A673 (cell line): ENCODE measurements around the gene DNAH14. TPM values are rescaled to one million over a fixed set of nuclear protein-coding genes. Genes with fewer than 3 reads are reported as not detected.
"Not testable (repeated sequence)": the region's sequence is repeated elsewhere in the genome, so short reads cannot be mapped to it uniquely, and the experiment has no call there.

Experiments
- BruUV-seq: library from RNA; stranded (reverse); fragments of 400-500 nt; replicated peaks from 2 replicates; lab custom pipeline; 2021; lab: Mats Ljungman, UMichigan
- CTCF ChIA-PET: fragments of 300-600 bp; sonication (Branson Sonifier 250); formaldehyde crosslinking; loops from one replicate; lab custom pipeline; 2022; ENCODE audit warnings: antibody characterized with exemption; lab: Charles Lee
- POLR2A ChIA-PET: fragments of 300-600 bp; sonication (Branson Sonifier 250); formaldehyde crosslinking; loops from one replicate; lab custom pipeline; 2022; ENCODE audit warnings: antibody characterized with exemption; ENCODE audit not compliant: low non-redundant PET; lab: Charles Lee
- DNase-seq: peaks from one replicate; pipeline ENCODE4 v3.0.0-alpha.2; 2015; ENCODE audit warnings: low spot score
- H3K27ac ChIP-seq: fragments of 200-600 bp; sonication (generic); 2 replicates; pipeline ENCODE4 v1.5.1; 2016; ENCODE audit warnings: mixed run types, low read depth, mild to moderate bottlenecking, mixed read lengths, antibody characterized with exemption, low read length; ENCODE audit not compliant: poor library complexity, severe bottlenecking
- H3K27me3 ChIP-seq: fragments of 200-600 bp; sonication (generic); replicated peaks from 2 replicates; pipeline ENCODE4 v1.6.1; 2017; ENCODE audit warnings: mixed run types, low read depth, mild to moderate bottlenecking, mixed read lengths, antibody characterized with exemption, low read length; ENCODE audit not compliant: insufficient read depth, poor library complexity
- H3K36me3 ChIP-seq: fragments of 200-600 bp; sonication (generic); 2 replicates; pipeline ENCODE4 v1.6.1; 2016; ENCODE audit warnings: mixed run types, mild to moderate bottlenecking, mixed read lengths, antibody characterized with exemption, low read length; ENCODE audit not compliant: insufficient read depth, poor library complexity, severe bottlenecking
- H3K4me1 ChIP-seq: fragments of 200-600 bp; sonication (generic); 2 replicates; pipeline ENCODE4 v1.6.1; 2017; ENCODE audit warnings: mixed run types, mild to moderate bottlenecking, mixed read lengths, antibody characterized with exemption, low read length; ENCODE audit not compliant: insufficient read depth, poor library complexity, severe bottlenecking
- H3K4me3 ChIP-seq: fragments of 200-600 bp; sonication (generic); 2 replicates; pipeline ENCODE4 v1.5.1; 2016; ENCODE audit warnings: low read depth, mixed run types, mild to moderate bottlenecking, mixed read lengths, low read length; ENCODE audit not compliant: poor library complexity, severe bottlenecking
- H3K9me3 ChIP-seq: fragments of 200-600 bp; sonication (generic); 2 replicates; pipeline ENCODE4 v1.6.1; 2016; ENCODE audit warnings: mixed run types, low read depth, mild to moderate bottlenecking, mixed read lengths, antibody characterized with exemption, low read length; ENCODE audit not compliant: poor library complexity, severe bottlenecking
- CTCF ChIP-seq: fragments of 300-800, 200-600 bp; sonication (generic); conservative IDR thresholded peaks from 2 replicates; pipeline ENCODE4 v1.5.1; 2017; ENCODE audit warnings: low read depth, mild to moderate bottlenecking, antibody characterized with exemption, low read length, moderate library complexity, mixed read lengths
- EZH2 ChIP-seq: fragments of 200-600 bp; sonication (generic); IDR thresholded peaks from 2 replicates; pipeline ENCODE4 v1.6.1; 2017; ENCODE audit warnings: borderline replicate concordance, low read depth, mild to moderate bottlenecking, mixed read lengths, antibody characterized with exemption, low read length; ENCODE audit not compliant: poor library complexity, severe bottlenecking
- intact Hi-C: fragments of 100-400 bp; cut with micrococcal nuclease; formaldehyde crosslinking; loops from one replicate; pipeline ENCODE4 v1.10.0; 2022; ENCODE audit not compliant: unreplicated experiment
- total RNA-seq: library from RNA; stranded (reverse); gene quantifications from 2 replicates; pipeline ENCODE4 v1.2.3, GENCODE V29; 2021

The DNAH14 gene
- total RNA-seq, 1 experiment from 2014 or later: 9.9 TPM

- Histone ChIP-seq H3K36me3 (no peaks in the 10 kb centered on the region), H3K4me1 (no peaks in the 10 kb centered on the region), H3K9me3 (no peaks in the 10 kb centered on the region), H3K4me3 (no peak overlapping the region), H3K27me3 (no peaks in the 10 kb centered on the region), H3K27ac (no peak overlapping the region)
- BruUV-seq: no TSS peak
- intact Hi-C loops: no loop called here
- no peak for DNase-seq
- CTCF ChIA-PET: no interaction called here
- no peak for TF ChIP-seq EZH2
- TF ChIP-seq CTCF: no peak
- POLR2A ChIA-PET: no interaction called here
Measured at GRCh38 chr1:225230483-225230882, 301.0 kb downstream of the DNAH14 start.

- BruUV-seq, POLR2A ChIA-PET, H3K27ac ChIP-seq, H3K4me1 ChIP-seq, intact Hi-C loops, DNase-seq, H3K27me3 ChIP-seq, H3K4me3 ChIP-seq, CTCF ChIA-PET, H3K36me3 ChIP-seq, H3K9me3 ChIP-seq: not testable (repeated sequence)
Measured at GRCh38 chr1:225232930-225233329, 303.5 kb downstream of the DNAH14 start.

- POLR2A ChIA-PET: no interaction called here
- no peak for DNase-seq
- Histone ChIP-seq H3K9me3 (no peaks in the 10 kb centered on the region), H3K4me3 (no peak overlapping the region), H3K36me3 (no peaks in the 10 kb centered on the region), H3K27me3 (no peaks in the 10 kb centered on the region), H3K27ac (no peak overlapping the region), H3K4me1 (no peaks in the 10 kb centered on the region)
- CTCF ChIA-PET: no interaction called here
- no TSS peak for BruUV-seq
- TF ChIP-seq CTCF: no peak
- TF ChIP-seq EZH2: no peak
- intact Hi-C loops: no loop called here
Measured at GRCh38 chr1:225242611-225243010, 313.1 kb downstream of the DNAH14 start.

GRCh38 chr1:225250432-225250831 is 321.0 kb downstream of the DNAH14 start:
- no peak overlapping the region for H3K4me3 ChIP-seq
- no peak for TF ChIP-seq EZH2
- H3K36me3 ChIP-seq: no peaks in the 10 kb centered on the region
- H3K9me3 ChIP-seq: no peaks in the 10 kb centered on the region
- ChIA-PET POLR2A (no interaction called here), CTCF (interaction anchor here (0.6 kb wide), 1 partner anchor 26 kb away, joined by 3 read pairs; no protein-coding TSS in a partner anchor)
- DNase-seq: no peak
- intact Hi-C loops: no loop called here
- H3K27me3 ChIP-seq: peaks cover 23% of the 10 kb centered on the region
- no TSS peak for BruUV-seq
- no peak overlapping the region for H3K27ac ChIP-seq
- H3K4me1 ChIP-seq: no peaks in the 10 kb centered on the region
